Measurements from ENCODE around the gene TBC1D4. TPM values are rescaled to one million over a fixed set of nuclear protein-coding genes. Genes with fewer than 3 reads are reported as not detected.
"Not testable (repeated sequence)": the region's sequence is repeated elsewhere in the genome, so short reads cannot be mapped to it uniquely, and the experiment has no call there.

Gene TBC1D4
- total and polyA plus RNA-seq, 12 donors = 41.6 to 324 (median 191) TPM

DNA sequence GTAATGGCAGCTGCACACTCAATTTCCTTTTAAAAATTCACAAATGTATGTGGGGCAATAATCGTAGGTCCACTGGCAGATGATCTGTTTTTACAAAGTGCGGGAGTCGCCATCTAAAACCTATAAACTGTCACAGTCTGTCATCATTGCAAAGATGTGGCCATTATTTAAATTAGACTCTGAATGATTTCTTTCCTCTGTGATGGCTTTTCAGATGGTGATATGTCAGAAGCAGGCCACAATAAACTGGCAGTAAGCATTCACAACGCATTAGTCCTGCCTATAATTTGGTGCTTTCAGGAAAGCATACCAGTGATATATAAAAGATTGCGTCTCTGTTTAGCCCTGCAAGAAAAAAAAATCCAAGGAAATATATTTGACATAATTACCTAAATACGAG, 226.8 kb downstream of the TBC1D4 start:
- 81 to 87% (median 84%) methylated on average over 6 of the region's 6 CpGs for WGBS, 4 donors
- H3K27me3 ChIP-seq = no peaks in the 10 kb centered on the region
- TF ChIP-seq POLR2A (IDR thresholded peaks at IDR 0.05) = no peak
- TF ChIP-seq, protein P1, sequence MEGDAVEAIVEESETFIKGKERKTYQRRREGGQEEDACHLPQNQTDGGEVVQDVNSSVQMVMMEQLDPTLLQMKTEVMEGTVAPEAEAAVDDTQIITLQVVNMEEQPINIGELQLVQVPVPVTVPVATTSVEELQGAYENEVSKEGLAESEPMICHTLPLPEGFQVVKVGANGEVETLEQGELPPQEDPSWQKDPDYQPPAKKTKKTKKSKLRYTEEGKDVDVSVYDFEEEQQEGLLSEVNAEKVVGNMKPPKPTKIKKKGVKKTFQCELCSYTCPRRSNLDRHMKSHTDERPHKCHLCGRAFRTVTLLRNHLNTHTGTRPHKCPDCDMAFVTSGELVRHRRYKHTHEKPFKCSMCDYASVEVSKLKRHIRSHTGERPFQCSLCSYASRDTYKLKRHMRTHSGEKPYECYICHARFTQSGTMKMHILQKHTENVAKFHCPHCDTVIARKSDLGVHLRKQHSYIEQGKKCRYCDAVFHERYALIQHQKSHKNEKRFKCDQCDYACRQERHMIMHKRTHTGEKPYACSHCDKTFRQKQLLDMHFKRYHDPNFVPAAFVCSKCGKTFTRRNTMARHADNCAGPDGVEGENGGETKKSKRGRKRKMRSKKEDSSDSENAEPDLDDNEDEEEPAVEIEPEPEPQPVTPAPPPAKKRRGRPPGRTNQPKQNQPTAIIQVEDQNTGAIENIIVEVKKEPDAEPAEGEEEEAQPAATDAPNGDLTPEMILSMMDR (IDR thresholded peaks at IDR 0.05) = no peak
- H3K36me3 ChIP-seq (replicated peaks in 1 of 2) = no peaks in the 10 kb centered on the region
- H3K4me3 ChIP-seq = no peak overlapping the region
- DNase-seq = no peak
- intact Hi-C loops (cut with DNase I) = no loop called here
- no peak overlapping the region for H3K27ac ChIP-seq
- H3K9me3 ChIP-seq (replicated peaks in 1 of 3) = no peaks in the 10 kb centered on the region
- H3K4me1 ChIP-seq (replicated peaks in 1 of 2) = no peaks in the 10 kb centered on the region

DNA sequence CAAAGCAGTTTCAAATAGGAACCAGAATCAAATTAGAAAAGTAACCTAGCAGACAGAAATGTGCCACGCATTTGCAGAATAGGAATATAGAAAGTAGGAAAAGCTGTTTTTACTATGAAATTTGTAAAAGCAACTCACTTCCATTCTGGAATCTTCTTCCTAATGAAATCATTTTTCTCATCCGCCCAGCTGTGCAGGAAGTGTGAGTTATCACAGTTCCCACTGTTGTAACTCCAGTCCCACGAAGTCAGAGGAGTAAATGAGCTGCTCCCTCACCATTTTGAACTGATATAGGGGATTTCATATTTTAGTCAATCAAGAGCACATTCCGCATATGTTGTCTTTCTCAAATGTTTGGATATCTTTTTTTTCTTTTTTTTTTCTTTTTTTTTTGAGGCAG, 230.8 kb downstream of the TBC1D4 start:
- H3K36me3 ChIP-seq (replicated peaks in 1 of 2) = no peaks in the 10 kb centered on the region
- no peaks in the 10 kb centered on the region for H3K9me3 ChIP-seq (replicated peaks in 1 of 3)
- intact Hi-C loops (cut with DNase I) = no loop called here
- H3K4me3 ChIP-seq = no peak overlapping the region
- no peaks in the 10 kb centered on the region for H3K27me3 ChIP-seq
- TF ChIP-seq POLR2A (IDR thresholded peaks at IDR 0.05) = no peak
- TF ChIP-seq, protein P1 (IDR thresholded peaks at IDR 0.05) = no peak
- 75 to 81% (median 78%) methylated on average over 4 of the region's 4 CpGs for WGBS, 4 donors
- H3K4me1 ChIP-seq (replicated peaks in 1 of 2) = no peaks in the 10 kb centered on the region
- no peak for DNase-seq
- no peak overlapping the region for H3K27ac ChIP-seq

DNA sequence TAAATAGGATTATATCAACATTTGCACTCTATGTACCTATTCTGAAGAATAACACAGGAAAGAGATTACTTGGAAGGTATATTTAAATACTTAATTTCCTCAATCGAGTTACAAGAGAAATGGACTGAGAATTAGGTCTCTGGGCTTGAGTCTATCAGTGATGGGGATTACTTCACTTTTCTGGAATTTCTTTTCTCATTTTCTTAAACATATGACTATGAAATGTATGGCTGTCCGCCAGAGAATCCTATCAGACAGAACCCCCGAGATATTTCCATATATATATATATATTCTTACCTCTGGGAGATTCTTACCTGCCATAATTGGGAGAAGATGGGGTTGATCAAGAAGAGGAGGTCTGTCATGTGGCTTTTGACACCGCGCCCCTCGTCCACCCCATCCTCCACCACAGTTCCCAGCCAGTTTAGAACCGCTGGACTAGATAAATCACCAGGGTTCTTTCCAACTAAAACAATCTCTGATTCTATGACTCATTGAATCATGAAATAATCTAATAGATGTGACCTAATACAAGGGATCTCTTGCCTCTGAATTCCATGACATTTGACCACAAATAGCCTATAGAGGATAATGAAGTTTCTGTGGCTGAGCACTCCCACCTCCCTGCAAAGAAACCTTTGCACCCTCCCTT, 231.3 kb downstream of the TBC1D4 start:
- 45 to 73% (median 61%) methylated on average over 7 of the region's 7 CpGs for WGBS, 4 donors
- intact Hi-C loops (cut with DNase I) = no loop called here
- no peaks in the 10 kb centered on the region for H3K9me3 ChIP-seq (replicated peaks in 1 of 3)
- no peaks in the 10 kb centered on the region for H3K4me1 ChIP-seq (replicated peaks in 1 of 2)
- no peak overlapping the region for H3K27ac ChIP-seq
- DNase-seq = no peak
- no peaks in the 10 kb centered on the region for H3K36me3 ChIP-seq (replicated peaks in 1 of 2)
- H3K27me3 ChIP-seq = no peaks in the 10 kb centered on the region
- H3K4me3 ChIP-seq = no peak overlapping the region
- TF ChIP-seq, protein P1 (IDR thresholded peaks at IDR 0.05) = no peak
- no peak for TF ChIP-seq POLR2A (IDR thresholded peaks at IDR 0.05)

DNA sequence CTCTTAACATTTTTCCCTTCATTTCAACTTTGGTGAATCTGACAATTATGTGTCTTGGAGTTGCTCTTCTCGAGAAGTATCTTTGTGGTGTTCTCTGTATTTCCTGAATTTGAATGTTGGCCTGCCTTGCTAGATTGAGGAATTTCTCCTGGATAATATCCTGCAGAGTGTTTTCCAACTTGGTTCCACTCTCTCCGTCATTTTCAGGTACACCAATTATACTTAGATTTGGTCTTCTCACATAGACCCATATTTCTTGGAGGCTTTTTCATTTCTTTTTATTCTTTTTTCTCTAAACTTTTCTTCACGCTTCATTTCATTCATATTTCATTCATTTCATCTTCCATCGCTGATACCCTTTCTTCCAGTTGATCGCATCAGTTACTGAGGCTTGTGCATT, 236.4 kb downstream of the TBC1D4 start:
- H3K4me3 ChIP-seq; H3K4me1 ChIP-seq (replicated peaks in 1 of 2); intact Hi-C loops (cut with DNase I); H3K36me3 ChIP-seq (replicated peaks in 1 of 2); H3K27ac ChIP-seq; H3K9me3 ChIP-seq (replicated peaks in 1 of 3); DNase-seq; H3K27me3 ChIP-seq: not testable (repeated sequence)
- WGBS, 4 donors = 71 to 92% (median 85%) methylated on average over 5 of the region's 5 CpGs

DNA sequence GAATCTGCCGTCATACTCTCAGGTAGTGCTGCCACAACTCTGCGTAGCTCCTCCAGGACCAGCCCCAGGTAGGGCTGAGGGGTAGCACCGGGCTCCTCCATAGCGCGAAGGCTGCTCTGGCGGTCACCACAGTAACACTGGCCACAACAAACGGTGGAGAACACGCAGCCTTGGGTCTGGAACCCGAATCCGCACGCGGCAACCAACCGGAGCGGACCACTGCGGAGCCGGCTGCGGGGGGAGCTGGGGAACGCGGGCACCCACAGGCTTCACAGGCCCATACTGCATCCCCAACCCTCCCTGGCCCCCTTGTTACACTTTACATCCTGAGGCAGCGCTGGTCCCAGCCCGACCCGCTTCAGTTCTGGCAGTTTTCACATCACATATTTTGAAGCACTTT, 241.7 kb downstream of the TBC1D4 start:
- WGBS, 4 donors = 81 to 91% (median 86%) methylated on average over 11 to 22 of the region's 22 CpGs
- H3K4me1 ChIP-seq (replicated peaks in 1 of 2); DNase-seq; H3K9me3 ChIP-seq (replicated peaks in 1 of 3); H3K36me3 ChIP-seq (replicated peaks in 1 of 2); H3K27me3 ChIP-seq; intact Hi-C loops (cut with DNase I); H3K27ac ChIP-seq; H3K4me3 ChIP-seq: not testable (repeated sequence)
